ENCODE measurements around the gene AIF1L. TPM values are rescaled to one million over a fixed set of nuclear protein-coding genes. Genes with fewer than 3 reads are reported as not detected.

The AIF1L gene
- total and polyA plus RNA-seq, 4 donors = 0.61 to 1.8 (median 1.2) TPM

GRCh38 chr9:131094015-131094414, 2.3 kb upstream of the AIF1L start:
- Histone ChIP-seq H3K9ac (ENCODE audit: low read depth in 1 of 2, low read length in 2 of 2) (no peak overlapping the region), H3K36me3 (ENCODE audit: control insufficient read depth in 4 of 4, insufficient read depth in 3 of 4, low read depth in 1 of 4, low read length in 3 of 4) (no peaks in the 10 kb centered on the region), H3K4me3 (ENCODE audit: low read depth in 1 of 3, low read length in 3 of 3) (no peak overlapping the region), H3K27me3 (ENCODE audit: control insufficient read depth in 4 of 4, insufficient read depth in 4 of 4, low read length in 3 of 4) (peaks cover 0 to 6% (median 3%) of the 10 kb centered on the region in 4 donors), H3K27ac (ENCODE audit: low read depth in 1 of 2, low read length in 2 of 2) (no peak overlapping the region), H3K4me1 (ENCODE audit: control insufficient read depth in 4 of 4, insufficient read depth in 4 of 4, low read length in 3 of 4) (peaks cover 4 to 10% (median 6%) of the 10 kb centered on the region in 4 donors), H3K9me3 (ENCODE audit: control insufficient read depth in 4 of 4, low read length in 3 of 4) (no peaks in the 10 kb centered on the region)
- 74% methylated on average over 5 of the region's 5 CpGs for WGBS
- DNase-seq (ENCODE audit: low spot score) = no peak
- no peak for TF ChIP-seq CTCF (IDR thresholded peaks at IDR 0.05; ENCODE audit: low read depth, low read length, missing input control)
- TF ChIP-seq SP1 (IDR thresholded peaks at IDR 0.05) = no peak
- no peak for TF ChIP-seq ATF3 (IDR thresholded peaks at IDR 0.05)
- TF ChIP-seq EGR1 (IDR thresholded peaks at IDR 0.05; ENCODE audit: low read depth in 2 of 2) = no peak
- no peak for TF ChIP-seq MAX (IDR thresholded peaks at IDR 0.05)

- peaks cover 0 to 6% (median 3%) of the 10 kb centered on the region in 4 donors for H3K27me3 ChIP-seq (ENCODE audit: control insufficient read depth in 4 of 4, insufficient read depth in 4 of 4, low read length in 3 of 4)
- WGBS = 72% methylated on average over 12 of the region's 12 CpGs
- H3K36me3 ChIP-seq (ENCODE audit: control insufficient read depth in 4 of 4, insufficient read depth in 3 of 4, low read depth in 1 of 4, low read length in 3 of 4) = no peaks in the 10 kb centered on the region
- no peak for DNase-seq (ENCODE audit: low spot score)
- no peaks in the 10 kb centered on the region for H3K9me3 ChIP-seq (ENCODE audit: control insufficient read depth in 4 of 4, low read length in 3 of 4)
- no peak overlapping the region for H3K9ac ChIP-seq (ENCODE audit: low read depth in 1 of 2, low read length in 2 of 2)
- no peak overlapping the region for H3K27ac ChIP-seq (ENCODE audit: low read depth in 1 of 2, low read length in 2 of 2)
- TF ChIP-seq JUND (IDR thresholded peaks at IDR 0.05) (no peak), REST (IDR thresholded peaks at IDR 0.05) (no peak), EGR1 (IDR thresholded peaks at IDR 0.05; ENCODE audit: low read depth in 2 of 2) (no peak), RAD21 (IDR thresholded peaks at IDR 0.05) (no peak), CTCF (IDR thresholded peaks at IDR 0.05; ENCODE audit: low read depth, low read length, missing input control) (no peak), ZBTB33 (IDR thresholded peaks at IDR 0.05) (no peak), MAX (IDR thresholded peaks at IDR 0.05) (no peak), RXRA (IDR thresholded peaks at IDR 0.05) (no peak), NR2F2 (IDR thresholded peaks at IDR 0.05) (no peak), TAF1 (conservative IDR thresholded peaks at IDR 0.05) (no peak), HNF4A (conservative IDR thresholded peaks at IDR 0.05) (no peak), SP1 (IDR thresholded peaks at IDR 0.05) (no peak)
- H3K4me1 ChIP-seq (ENCODE audit: control insufficient read depth in 4 of 4, insufficient read depth in 4 of 4, low read length in 3 of 4) = peaks cover 4 to 10% (median 6%) of the 10 kb centered on the region in 4 donors
- no peak overlapping the region for H3K4me3 ChIP-seq (ENCODE audit: low read depth in 1 of 3, low read length in 3 of 3)
Observed at GRCh38 chr9:131094622-131095021, 1.7 kb upstream of the AIF1L start.
